ENCODE results near the gene MLLT6.
"Not testable (repeated sequence)": the region's sequence is repeated elsewhere in the genome, so short reads cannot be mapped to it uniquely, and the experiment has no call there.

The MLLT6 gene

GRCh38 chr17:38709104-38709820 lies 4.2 kb downstream of the MLLT6 start:
- DNase-seq, result no peak

GRCh38 chr17:38709864-38710603 lies 5.0 kb downstream of the MLLT6 start:
- no peak for DNase-seq

GRCh38 chr17:38710604-38710962 lies 5.5 kb downstream of the MLLT6 start:
- DNase-seq, result no peak

- no peak for DNase-seq
These were observed 5.9 kb downstream of the MLLT6 start for GRCh38 chr17:38710985-38711384.

GRCh38 chr17:38711792-38712571 lies 6.9 kb downstream of the MLLT6 start:
- no peak for DNase-seq

GRCh38 chr17:38712593-38712992 lies 7.5 kb downstream of the MLLT6 start:
- DNase-seq, result no peak

GRCh38 chr17:38713456-38714075 lies 8.5 kb downstream of the MLLT6 start:
- no peak for DNase-seq

GRCh38 chr17:38715216-38715943 lies 10.3 kb downstream of the MLLT6 start:
- DNase-seq, result no peak

GRCh38 chr17:38716368-38717005 lies 11.4 kb downstream of the MLLT6 start:
- DNase-seq, result no peak

- DNase-seq, result peak in 1 of 2 experiments; percentile 29
These were observed 12.2 kb downstream of the MLLT6 start for GRCh38 chr17:38717139-38717745.

- DNase-seq, result no peak
These were observed 14.3 kb downstream of the MLLT6 start for GRCh38 chr17:38719289-38719942.

- no peak for DNase-seq
These were observed 15.0 kb downstream of the MLLT6 start for GRCh38 chr17:38719943-38720641.

GRCh38 chr17:38720941-38721340 lies 15.9 kb downstream of the MLLT6 start:
- DNase-seq, result no peak

- DNase-seq, result no peak
These were observed 16.7 kb downstream of the MLLT6 start for GRCh38 chr17:38721802-38722201.

GRCh38 chr17:38724337-38724988 lies 19.4 kb downstream of the MLLT6 start:
- no peak for DNase-seq

GRCh38 chr17:38725066-38725465 lies 20.0 kb downstream of the MLLT6 start:
- no peak for DNase-seq

GRCh38 chr17:38726145-38726544 lies 21.1 kb downstream of the MLLT6 start:
- DNase-seq, result not testable (repeated sequence)

- DNase-seq, result no peak
These were observed 22.7 kb downstream of the MLLT6 start for GRCh38 chr17:38727736-38728135.

- DNase-seq, result no peak
These were observed 23.3 kb downstream of the MLLT6 start for GRCh38 chr17:38728290-38728831.

Measured in cerebellar nuclear complex (tissue), 1 donor.